ENCODE measurements around the gene PKD2L2.
"Not testable (repeated sequence)": the region's sequence is repeated elsewhere in the genome, so short reads cannot be mapped to it uniquely, and the experiment has no call there.

PKD2L2 gene

GRCh38 chr5:137888863-137889759 lies at the start of gene PKD2L2:
TSS of gene PKD2L2 (plus strand) at chr5:137889457. CDS start at chr5:137889492, 35 bp downstream.
- DNase-seq (ENCODE audit: low spot score): peak; percentile 80

DNA sequence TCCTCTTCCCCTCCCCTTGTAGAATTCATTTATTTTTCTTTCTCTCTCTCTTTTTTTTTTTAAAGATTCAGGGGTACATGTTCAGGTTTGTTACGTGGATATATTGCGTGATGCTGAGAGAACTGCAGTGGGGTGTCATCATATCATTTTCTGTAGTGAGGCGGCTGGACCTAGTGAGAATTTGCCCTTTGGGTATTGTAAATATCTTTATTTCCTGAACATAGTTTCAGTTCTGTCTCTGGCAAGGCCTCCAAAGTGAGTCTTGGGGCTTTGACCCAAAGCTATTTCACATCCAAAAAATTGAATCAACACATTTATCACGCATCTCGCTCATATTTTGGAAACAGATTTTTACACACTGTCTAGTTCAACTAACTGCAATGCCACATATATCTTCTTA lies 47.0 kb upstream of the PKD2L2 start:
- DNase-seq (ENCODE audit: low spot score): no peak

DNA sequence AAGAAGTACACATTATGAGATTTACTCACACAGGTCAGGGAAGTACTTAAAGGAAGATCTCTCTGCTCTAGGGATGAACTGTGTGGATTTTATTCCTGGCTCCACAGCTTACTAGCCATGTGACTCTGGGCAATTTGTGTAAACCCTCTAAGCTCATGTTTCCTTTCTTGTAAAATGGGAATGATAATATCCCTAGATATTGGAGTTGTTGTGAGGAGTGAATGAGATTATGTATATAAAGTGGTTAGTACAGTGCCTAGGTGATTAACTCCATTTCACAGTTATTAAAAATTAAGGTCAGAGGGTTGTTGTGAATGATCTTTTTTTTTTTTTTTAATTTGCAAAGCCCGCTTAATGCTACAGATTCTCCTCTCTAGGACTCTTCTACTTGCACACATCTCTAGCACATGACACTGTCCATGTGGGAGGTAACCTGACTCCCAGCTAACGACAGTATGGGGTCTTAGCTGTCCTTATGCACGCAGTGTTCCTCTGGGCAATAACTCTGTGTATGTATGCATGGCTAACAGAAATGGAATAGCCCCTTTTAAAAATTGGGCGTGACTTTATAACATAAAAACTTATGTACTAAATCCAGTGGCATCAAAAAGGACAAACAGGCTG lies 45.5 kb upstream of the PKD2L2 start:
- no peak for DNase-seq (ENCODE audit: low spot score)

- DNase-seq (ENCODE audit: low spot score): no peak
Observed at GRCh38 chr5:137845472-137845871, 43.8 kb upstream of the PKD2L2 start.

- no peak for DNase-seq (ENCODE audit: low spot score)
Observed at GRCh38 chr5:137847687-137848086, 41.6 kb upstream of the PKD2L2 start.

GRCh38 chr5:137853165-137853564 lies 36.1 kb upstream of the PKD2L2 start:
- DNase-seq (ENCODE audit: low spot score): not testable (repeated sequence)

DNA sequence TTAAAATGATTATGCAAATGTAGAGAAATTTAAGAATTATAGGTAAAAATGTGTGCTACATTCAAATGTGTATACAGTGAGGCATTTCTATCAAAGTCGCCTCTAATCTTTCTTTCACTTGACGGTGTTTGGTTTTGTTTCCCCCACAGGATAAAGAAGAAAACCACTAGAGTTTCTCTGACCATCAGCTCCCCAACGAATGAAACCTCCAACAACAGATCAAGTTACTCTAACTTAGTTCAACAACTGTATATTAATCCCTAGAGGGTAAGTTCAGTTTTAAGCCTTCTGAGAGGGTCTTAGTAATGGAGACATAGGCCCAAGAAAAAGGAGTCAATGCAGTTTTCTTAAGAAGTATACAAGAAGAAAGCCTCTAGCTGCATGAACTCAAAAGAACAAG lies 33.1 kb upstream of the PKD2L2 start:
- DNase-seq (ENCODE audit: low spot score): no peak

- no peak for DNase-seq (ENCODE audit: low spot score)
Observed at GRCh38 chr5:137856916-137857862, 32.1 kb upstream of the PKD2L2 start.

DNA sequence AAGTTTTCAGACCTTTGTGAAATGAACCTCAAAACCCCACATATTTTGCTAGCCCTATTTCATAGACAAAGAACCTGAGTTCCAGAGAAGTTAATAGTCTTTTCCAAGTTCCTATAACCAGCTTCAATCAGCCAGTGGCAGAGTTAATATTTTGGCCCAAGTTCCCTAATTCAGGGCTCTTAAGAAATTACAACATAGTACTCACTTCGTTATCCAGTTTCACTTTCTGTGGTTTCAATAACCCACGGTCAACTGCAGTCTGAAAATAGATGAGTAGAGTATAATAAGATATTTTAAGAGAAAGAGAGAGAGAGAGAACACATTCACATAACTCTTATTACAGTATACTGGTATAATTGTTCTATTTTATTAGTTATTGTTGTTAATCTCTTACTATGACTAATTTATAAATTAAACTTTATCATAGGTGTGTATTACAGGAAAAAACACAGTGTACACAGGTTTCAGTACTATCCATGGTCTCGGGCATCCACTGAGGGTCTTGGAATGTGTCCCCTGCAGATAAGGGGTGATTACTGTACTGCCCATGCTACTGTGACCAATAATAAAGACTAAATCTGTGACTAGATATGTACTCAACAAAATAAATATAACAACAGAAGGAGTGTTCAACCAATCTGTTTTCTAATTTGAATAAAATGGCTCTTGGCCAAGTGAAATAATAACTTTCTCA lies 30.9 kb upstream of the PKD2L2 start:
- DNase-seq (ENCODE audit: low spot score): no peak

DNA sequence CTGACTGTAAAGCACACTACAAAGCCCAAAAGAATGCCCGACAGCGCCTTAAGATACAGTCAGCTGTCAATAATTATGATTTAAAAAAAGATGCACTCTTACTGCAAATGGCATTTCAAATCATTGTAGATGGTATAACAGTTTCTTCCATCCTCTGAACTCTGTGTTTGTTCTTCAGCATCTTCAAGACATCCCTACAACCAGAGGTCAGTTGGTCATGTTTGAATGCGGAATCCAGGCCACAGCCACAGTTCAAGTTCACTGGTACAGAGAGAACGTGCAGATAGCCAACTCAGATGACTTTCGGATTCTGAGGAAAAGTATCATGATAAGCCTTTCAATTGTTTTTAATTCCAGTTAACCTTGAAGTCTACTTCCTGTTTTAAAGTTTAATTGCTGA lies 30.3 kb upstream of the PKD2L2 start:
- no peak for DNase-seq (ENCODE audit: low spot score)

GRCh38 chr5:137862251-137862650 lies 27.0 kb upstream of the PKD2L2 start:
- DNase-seq (ENCODE audit: low spot score): no peak

DNA sequence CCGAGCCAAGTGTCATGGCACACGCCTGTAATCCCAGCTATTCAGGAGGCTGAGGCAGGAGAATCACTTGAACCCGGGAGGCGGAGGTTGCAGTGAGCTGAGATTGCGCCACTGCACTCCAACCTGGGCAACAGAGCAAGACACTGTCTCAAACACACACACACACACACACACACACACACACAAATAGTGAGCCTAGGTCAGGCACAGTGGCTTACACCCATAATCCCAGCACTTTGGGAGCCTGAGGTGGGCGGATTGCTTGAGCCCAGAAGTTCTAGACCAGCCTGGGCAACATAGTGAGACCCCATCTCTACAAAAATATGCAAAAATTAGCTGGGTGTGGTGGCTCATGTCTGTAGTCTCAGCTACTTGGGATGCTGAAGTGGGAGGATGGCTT lies 25.6 kb upstream of the PKD2L2 start:
- not testable (repeated sequence) for DNase-seq (ENCODE audit: low spot score)

GRCh38 chr5:137866541-137867388 lies 22.5 kb upstream of the PKD2L2 start:
- no peak for DNase-seq (ENCODE audit: low spot score)

- DNase-seq (ENCODE audit: low spot score): no peak
Observed at GRCh38 chr5:137867664-137868063, 21.6 kb upstream of the PKD2L2 start, which contains the start of gene MYOT. TSS of gene MYOT (plus strand) at chr5:137867860. CDS start at chr5:137870652, 2,792 bp downstream.

- no peak for DNase-seq (ENCODE audit: low spot score)
Observed at GRCh38 chr5:137870647-137871339, 18.5 kb upstream of the PKD2L2 start.

- DNase-seq (ENCODE audit: low spot score): no peak
Observed at GRCh38 chr5:137871571-137871970, 17.7 kb upstream of the PKD2L2 start.

GRCh38 chr5:137872466-137872865 lies 16.8 kb upstream of the PKD2L2 start:
- DNase-seq (ENCODE audit: low spot score): no peak

DNA sequence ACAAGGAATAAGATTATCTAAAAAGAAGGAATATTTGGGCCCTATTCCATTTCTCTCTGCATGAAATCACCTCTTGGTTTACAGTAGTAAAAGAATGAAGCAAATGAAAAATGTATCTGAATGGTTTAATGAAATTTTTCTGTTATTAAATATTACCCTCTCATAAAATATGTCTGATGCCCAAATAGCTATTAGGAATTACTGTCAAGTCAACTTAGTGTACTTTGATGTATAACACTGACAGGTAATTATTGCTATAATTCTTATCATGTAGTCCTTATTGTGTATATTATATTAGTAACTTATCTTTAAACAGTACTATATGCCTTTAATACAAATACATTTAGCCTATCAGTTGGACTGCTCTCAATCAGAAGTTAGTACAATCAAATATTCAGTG lies 13.2 kb upstream of the PKD2L2 start:
- DNase-seq (ENCODE audit: low spot score): no peak

- DNase-seq (ENCODE audit: low spot score): no peak
Observed at GRCh38 chr5:137880313-137880712, 8.9 kb upstream of the PKD2L2 start.

DNA sequence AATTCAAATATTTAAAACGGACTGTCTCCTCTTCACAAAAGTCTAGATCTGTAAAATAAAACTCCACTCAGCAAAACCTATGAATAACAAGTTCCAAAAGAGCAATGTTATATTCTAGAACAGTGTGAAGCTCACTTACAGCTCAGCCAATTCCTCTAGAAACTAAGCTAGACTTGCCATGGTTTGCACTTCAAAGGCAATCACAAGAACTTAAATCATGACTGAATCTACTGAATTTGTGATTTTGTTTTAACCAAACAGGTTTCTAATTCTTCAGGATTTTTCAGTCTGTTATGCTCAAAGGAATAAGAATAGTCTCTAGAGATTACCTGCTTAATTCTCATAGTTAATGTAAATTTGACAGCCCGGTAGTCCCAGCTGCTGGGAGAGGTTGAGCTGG lies 1.4 kb upstream of the PKD2L2 start:
- DNase-seq (ENCODE audit: low spot score): no peak

Measured in CD4-positive, alpha-beta T cell treated with Interleukin-6 at 100 ng/mL for 8 hours (primary cell).